ENCODE measurements around the gene AZU1.
"Not testable (repeated sequence)": the region's sequence is repeated elsewhere in the genome, so short reads cannot be mapped to it uniquely, and the experiment has no call there.

AZU1 gene

GRCh38 chr19:875265-875879, 47.7 kb downstream of the AZU1 start:
- DNase-seq, result no peak

GRCh38 chr19:876089-876488, 48.5 kb downstream of the AZU1 start:
- no peak for DNase-seq

GRCh38 chr19:876780-877314, 49.2 kb downstream of the AZU1 start:
- DNase-seq, result no peak

GRCh38 chr19:877992-878660, 50.5 kb downstream of the AZU1 start:
- not testable (repeated sequence) for DNase-seq

GRCh38 chr19:878751-879561, 51.3 kb downstream of the AZU1 start:
- not testable (repeated sequence) for DNase-seq

- DNase-seq, result no peak
Observed at GRCh38 chr19:879711-880438, 52.2 kb downstream of the AZU1 start.

Data from SHP77 (cell line).